ENCODE results near the gene P2RX1. TPM values are rescaled to one million over a fixed set of nuclear protein-coding genes. Genes with fewer than 3 reads are reported as not detected.

P2RX1 gene
- total RNA-seq (1 to 10 TPM in 1 of 2 experiments, under 1 TPM in 1; 0.34 to 1.0 TPM), total RNA-seq (0.13 to 13.0 (median 1.3) reads per million in 172 experiments)
- 2.7 TPM for polyA plus RNA-seq (2013, experiment 1 of 2)
- 3.0 TPM for polyA plus RNA-seq (2013, experiment 2 of 2)

DNA sequence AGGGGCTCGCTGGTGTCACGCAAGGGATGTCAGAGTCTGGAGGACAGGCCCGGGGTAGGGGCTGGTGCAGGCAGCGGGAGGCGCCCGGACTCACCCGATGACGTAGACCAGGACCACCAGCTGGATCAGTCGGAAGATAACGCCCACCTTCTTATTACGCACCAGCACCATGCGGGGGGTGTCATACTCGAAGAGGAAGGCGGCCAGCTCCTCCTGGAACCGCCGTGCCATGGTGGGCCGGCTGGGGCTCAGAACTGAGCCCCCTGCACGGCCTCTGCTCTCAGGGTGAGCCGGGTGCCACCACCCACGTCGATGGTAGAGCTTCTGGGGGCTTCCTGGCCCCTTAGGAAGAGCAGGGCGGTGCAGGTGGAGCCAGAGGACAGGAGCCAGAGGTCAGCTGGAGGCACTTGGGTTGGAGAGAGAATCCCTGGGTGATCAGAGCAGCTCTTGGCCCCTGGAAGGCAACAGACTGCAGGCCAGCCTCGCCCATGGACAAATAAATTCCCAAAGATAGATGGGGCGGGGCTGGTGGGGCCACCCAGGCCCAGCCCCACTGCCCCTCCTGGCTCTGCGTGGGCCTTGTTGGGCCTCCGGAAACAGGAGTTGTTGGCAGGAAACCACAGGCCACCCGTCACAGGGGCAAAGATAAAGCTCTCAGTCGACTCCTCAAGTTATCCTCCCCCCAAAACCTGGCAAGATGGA is at the start of gene P2RX1:
Gene P2RX1 (minus strand): TSS at position 471 of the 702 bp plus-strand sequence. CDS start 240 bp downstream, at position 231.
- no peaks in the 10 kb centered on the region for H3K36me3 ChIP-seq (ENCODE audit: insufficient read depth, low read length)
- H3K4me3 Mint-ChIP-seq, result peak within 1 kb of the TSS; percentile 34
- DNase-seq (peak in 5 of 14 experiments; percentile 25 to 62 (median 53)), ATAC-seq (ENCODE audit: poor library complexity) (peak; percentile 9)
- intact Hi-C loops (cut with DNase I, micrococcal nuclease), result loop anchor here (2.0 kb wide), 3 partner anchors 47 to 159 kb away; no protein-coding TSS in a partner anchor
- no peaks in the 10 kb centered on the region for H3K27me3 Mint-ChIP-seq
- H3K4me1 Mint-ChIP-seq (ENCODE audit: low read depth), result peaks cover 42% of the 10 kb centered on the region
- CTCF ChIA-PET, result no interaction called here
- POLR2A ChIA-PET, result interaction anchor here (0.6 to 3.0 kb wide), 6 partner anchors 23 to 300 kb away, joined by 3 to 13 read pairs (median 4); partner anchors contain the start of genes ATP2A3, CAMKK1 and NCBP3
- H3K27ac ChIP-seq (ENCODE audit: low read depth in 1 of 2, low read length in 2 of 2), result no peak within 1 kb of the TSS
- H3K27me3 ChIP-seq (ENCODE audit: control insufficient read depth in 1 of 2, insufficient read depth in 2 of 2, low read length in 2 of 2), result no peaks in the 10 kb centered on the region
- H3K4me3 ChIP-seq (ENCODE audit: low read length), result peak within 1 kb of the TSS; percentile 6
- H3K27ac Mint-ChIP-seq, result peak within 1 kb of the TSS; percentile 27
- TF ChIP-seq, protein P1, sequence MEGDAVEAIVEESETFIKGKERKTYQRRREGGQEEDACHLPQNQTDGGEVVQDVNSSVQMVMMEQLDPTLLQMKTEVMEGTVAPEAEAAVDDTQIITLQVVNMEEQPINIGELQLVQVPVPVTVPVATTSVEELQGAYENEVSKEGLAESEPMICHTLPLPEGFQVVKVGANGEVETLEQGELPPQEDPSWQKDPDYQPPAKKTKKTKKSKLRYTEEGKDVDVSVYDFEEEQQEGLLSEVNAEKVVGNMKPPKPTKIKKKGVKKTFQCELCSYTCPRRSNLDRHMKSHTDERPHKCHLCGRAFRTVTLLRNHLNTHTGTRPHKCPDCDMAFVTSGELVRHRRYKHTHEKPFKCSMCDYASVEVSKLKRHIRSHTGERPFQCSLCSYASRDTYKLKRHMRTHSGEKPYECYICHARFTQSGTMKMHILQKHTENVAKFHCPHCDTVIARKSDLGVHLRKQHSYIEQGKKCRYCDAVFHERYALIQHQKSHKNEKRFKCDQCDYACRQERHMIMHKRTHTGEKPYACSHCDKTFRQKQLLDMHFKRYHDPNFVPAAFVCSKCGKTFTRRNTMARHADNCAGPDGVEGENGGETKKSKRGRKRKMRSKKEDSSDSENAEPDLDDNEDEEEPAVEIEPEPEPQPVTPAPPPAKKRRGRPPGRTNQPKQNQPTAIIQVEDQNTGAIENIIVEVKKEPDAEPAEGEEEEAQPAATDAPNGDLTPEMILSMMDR (IDR thresholded peaks at IDR 0.05), result no peak
- no peaks in the 10 kb centered on the region for H3K36me3 Mint-ChIP-seq (ENCODE audit: low read depth)
- H3K4me1 ChIP-seq (ENCODE audit: insufficient read depth, low read length), result peaks cover 51% of the 10 kb centered on the region
- no peaks in the 10 kb centered on the region for H3K9me3 ChIP-seq (ENCODE audit: control insufficient read depth in 1 of 2, insufficient read depth in 1 of 2, low read length in 2 of 2)
- no peaks in the 10 kb centered on the region for H3K9me3 Mint-ChIP-seq

GRCh38 chr17:3965118-3965800 is 49.0 kb upstream of the P2RX1 start:
- Mint-ChIP-seq H3K36me3 (ENCODE audit: low read depth) (peaks cover 33% of the 10 kb centered on the region), H3K9me3 (no peaks in the 10 kb centered on the region), H3K4me3 (peak overlapping the region; percentile 92), H3K27me3 (no peaks in the 10 kb centered on the region), H3K27ac (peak overlapping the region; percentile 92), H3K4me1 (ENCODE audit: low read depth) (peaks cover 51% of the 10 kb centered on the region)
- TF ChIP-seq, protein P1 (IDR thresholded peaks at IDR 0.05), result no peak
- H3K4me3 ChIP-seq (ENCODE audit: low read length), result peak overlapping the region; percentile 65
- H3K27me3 ChIP-seq (ENCODE audit: control insufficient read depth in 1 of 2, insufficient read depth in 2 of 2, low read length in 2 of 2), result no peaks in the 10 kb centered on the region
- H3K27ac ChIP-seq (ENCODE audit: low read depth in 1 of 2, low read length in 2 of 2), result peak overlapping the region; percentile 57 to 84
- CTCF ChIA-PET, result interaction anchor here (0.5 to 2.2 kb wide), 8 partner anchors 19 to 228 kb away, joined by 3 to 9 read pairs (median 4); partner anchors contain the start of genes CAMKK1 and NCBP3
- H3K4me1 ChIP-seq (ENCODE audit: insufficient read depth, low read length), result peaks cover 52% of the 10 kb centered on the region
- intact Hi-C loops (cut with DNase I, micrococcal nuclease), result loop anchor here in 1 of 2 experiments (2.0 to 5.0 kb wide), 2 partner anchors 40 to 118 kb away; partner anchors contain the start of gene NCBP3
- peak; percentile 44 to 81 (median 58) for DNase-seq
- H3K9me3 ChIP-seq (ENCODE audit: control insufficient read depth in 1 of 2, insufficient read depth in 1 of 2, low read length in 2 of 2), result no peaks in the 10 kb centered on the region
- POLR2A ChIA-PET, result interaction anchor here (0.6 to 5.6 kb wide), 25 partner anchors 11 to 416 kb away, joined by 3 to 40 read pairs (median 3); partner anchors contain the start of genes CAMKK1, CYB5D2, HASPIN and NCBP3
- peak; percentile 58 for ATAC-seq (ENCODE audit: poor library complexity)
- H3K36me3 ChIP-seq (ENCODE audit: insufficient read depth, low read length), result peaks cover 6% of the 10 kb centered on the region
